Common myeloid progenitor, CD34-positive (primary cell): Measurements from ENCODE around the gene ZNF341.
A peak's percentile ranks its signal among the peaks of the same experiment; 100 is the strongest.

Experiments
- CTCF ChIA-PET: fragments of 350-600 bp; sonication (Branson Sonifier 250); formaldehyde crosslinking; loops from one replicate; lab custom pipeline; 2021; ENCODE audit warnings: antibody characterized with exemption; lab: Charles Lee
- POLR2A ChIA-PET: fragments of 350-600 bp; sonication (Branson Sonifier 250); formaldehyde crosslinking; loops from one replicate; lab custom pipeline; 2021; ENCODE audit warnings: antibody characterized with exemption; lab: Charles Lee
- DNase-seq, 3 donors: peaks; one replicate each; pipeline versions ENCODE4 v3.0.0 to v3.0.0-alpha.2; 2013
- H3K27ac ChIP-seq, 2 experiments: 1 replicate in 1 of 2; 2 replicates in 1 of 2; pipeline ENCODE4 v1.7.0; 2013; ENCODE audit warnings: inconsistent platforms in 2 of 2, low read length in 2 of 2, mild to moderate bottlenecking in 2 of 2, low read depth in 1 of 2, moderate library complexity in 1 of 2; ENCODE audit not compliant: severe bottlenecking in 2 of 2, insufficient read depth in 1 of 2, poor library complexity in 1 of 2
- H3K27me3 ChIP-seq, 5 experiments: replicated peaks in 2 of 5; 1 replicate in 3 of 5; 2 replicates in 2 of 5; pipeline versions ENCODE4 v1.6.1 to v1.7.0; 2013; ENCODE audit warnings: low read length in 4 of 5, mild to moderate bottlenecking in 2 of 5, moderate library complexity in 2 of 5, inconsistent platforms in 1 of 5; ENCODE audit not compliant: insufficient read depth in 5 of 5, control insufficient read depth in 4 of 5
- H3K36me3 ChIP-seq, 4 experiments: 1 replicate in 2 of 4; 2 replicates in 2 of 4; pipeline versions ENCODE4 v1.6.1 to v1.7.0; 2013; ENCODE audit warnings: low read length in 3 of 4, control low read depth in 1 of 4, mild to moderate bottlenecking in 1 of 4; ENCODE audit not compliant: control insufficient read depth in 4 of 4, insufficient read depth in 4 of 4
- H3K4me1 ChIP-seq, 4 experiments: 1 replicate in 3 of 4; 2 replicates in 1 of 4; pipeline versions ENCODE4 v1.6.1 to v1.7.1; 2013; ENCODE audit warnings: low read length in 3 of 4, mild to moderate bottlenecking in 3 of 4, control low read depth in 1 of 4, inconsistent platforms in 1 of 4, moderate library complexity in 1 of 4; ENCODE audit not compliant: control insufficient read depth in 4 of 4, insufficient read depth in 4 of 4; ENCODE audit errors: control extremely low read depth in 1 of 4
- H3K4me3 ChIP-seq, 7 experiments: 1 replicate in 4 of 7; 2 replicates in 3 of 7; pipeline versions ENCODE4 v1.5.1 to v1.7.0; 2013; ENCODE audit warnings: mild to moderate bottlenecking in 7 of 7, low read length in 6 of 7, moderate library complexity in 6 of 7, inconsistent platforms in 2 of 7, low read depth in 2 of 7, control low read depth in 1 of 7; ENCODE audit not compliant: insufficient read depth in 4 of 7, control insufficient read depth in 1 of 7; ENCODE audit errors: extremely low read depth in 1 of 7
- H3K9me3 ChIP-seq, 5 experiments: 1 replicate in 4 of 5; 2 replicates in 1 of 5; pipeline versions ENCODE4 v1.6.1 to v1.7.1; 2013; ENCODE audit warnings: low read length in 4 of 5, mild to moderate bottlenecking in 2 of 5, inconsistent platforms in 1 of 5, low read depth in 1 of 5, moderate library complexity in 1 of 5; ENCODE audit not compliant: control insufficient read depth in 4 of 5, insufficient read depth in 2 of 5; ENCODE audit errors: control extremely low read depth in 1 of 5
- WGBS: methylation state at CpG from one replicate; pipeline ENCODE4 v1.1.5; 2013; ENCODE audit not compliant: insufficient coverage; 5-methylcytosine and 5-hydroxymethylcytosine counted together

ZNF341 gene

DNA sequence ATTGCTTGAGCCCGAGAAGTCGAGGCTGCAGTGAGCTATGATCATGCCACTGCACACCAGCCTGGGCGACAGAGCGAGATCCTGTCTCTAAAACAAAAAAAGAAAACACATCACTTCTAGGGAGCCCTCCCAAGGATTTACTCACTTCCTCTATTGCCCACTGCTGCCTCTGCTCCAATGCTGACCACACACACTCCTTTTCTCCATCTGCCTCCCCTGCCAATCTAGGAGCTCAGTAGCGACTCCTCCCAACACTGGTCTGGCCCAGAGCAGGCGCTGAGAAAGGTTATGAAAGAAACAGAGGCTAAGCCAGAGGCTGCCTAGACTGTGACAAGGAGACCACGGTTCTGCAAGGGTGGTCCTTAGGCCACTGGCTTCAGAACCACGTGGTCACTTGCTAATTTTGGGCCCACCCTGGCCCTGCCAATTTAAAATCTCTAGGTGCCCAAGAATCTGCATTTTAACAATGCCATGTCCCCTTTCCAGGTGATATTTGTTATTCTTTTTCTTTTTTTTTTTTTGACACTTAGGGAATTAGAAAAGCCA, 44.4 kb upstream of the ZNF341 start:
- CTCF ChIA-PET: interaction anchor here (0.9 to 1.9 kb wide), 3 partner anchors 20 to 288 kb away, joined by 3 to 8 read pairs (median 3); partner anchors contain the start of gene ACTL10
- WGBS: 82% methylated on average over 8 of the region's 8 CpGs
- DNase-seq: peak in 2 of 3 donors; percentile 41 to 46

DNA sequence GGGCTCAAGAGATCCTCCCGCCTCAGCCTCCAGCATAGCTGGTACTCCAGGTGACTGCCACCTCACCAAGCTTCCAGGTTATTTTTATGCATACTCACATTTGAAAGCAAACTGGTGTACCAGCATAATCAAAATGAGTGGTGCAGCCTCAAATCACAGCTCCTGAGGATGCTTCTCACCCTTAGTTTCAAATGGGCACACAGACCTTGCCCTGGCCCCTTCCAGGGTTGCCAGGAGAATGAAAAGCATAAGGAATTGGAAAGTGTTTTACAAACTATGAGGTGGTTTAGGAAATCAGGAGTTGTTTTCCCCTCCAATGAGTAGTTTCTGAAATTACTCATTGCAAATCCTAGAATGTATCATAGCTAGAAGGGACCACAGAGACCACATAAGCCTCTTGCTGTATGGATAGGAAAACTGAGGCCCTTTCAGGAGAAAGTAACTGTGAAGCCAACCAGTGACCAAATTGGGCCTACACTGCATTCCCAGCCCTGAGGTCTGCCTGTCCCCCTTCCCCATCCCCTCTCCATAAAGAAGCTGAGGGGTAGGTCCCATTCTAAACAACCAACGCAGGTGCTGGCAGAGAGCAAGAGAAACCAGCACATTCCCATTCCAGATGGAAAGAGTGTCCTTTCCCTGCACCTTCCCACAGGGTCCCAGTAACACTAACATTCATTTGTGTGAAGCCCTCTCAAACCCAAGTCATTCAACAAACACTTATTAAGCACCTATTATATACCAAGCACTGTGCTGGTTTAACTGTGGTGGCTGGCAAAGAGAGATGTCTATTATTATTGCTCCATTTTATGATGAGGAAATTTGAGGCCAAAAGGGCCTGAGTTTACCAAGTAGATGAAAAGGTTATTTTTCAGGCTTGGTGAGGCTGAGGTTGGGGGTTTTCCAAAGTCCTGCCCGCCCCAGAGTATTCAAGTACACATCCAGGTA, 43.5 kb upstream of the ZNF341 start:
- Histone ChIP-seq H3K9me3 (no peaks in the 10 kb centered on the region), H3K27ac (no peak overlapping the region), H3K4me1 (peaks cover 0 to 55% (median 26%) of the 10 kb centered on the region in 4 experiments), H3K36me3 (peaks cover 0 to 5% (median 0%) of the 10 kb centered on the region in 4 experiments), H3K27me3 (no peaks in the 10 kb centered on the region), H3K4me3 (no peak overlapping the region)
- DNase-seq: no peak
- ChIA-PET POLR2A (interaction anchor here (0.6 kb wide), 1 partner anchor 1675 kb away, joined by 6 read pairs; no protein-coding TSS in a partner anchor), CTCF (interaction anchor here (1.0 to 1.9 kb wide), 2 partner anchors 21 to 289 kb away, joined by 3 to 8 read pairs; partner anchors contain the start of gene ACTL10)
- WGBS: 94% methylated on average over 3 of the region's 3 CpGs

More for the DNA sequence above, 44.4 kb upstream of the ZNF341 start:
- Histone ChIP-seq H3K27me3 (no peaks in the 10 kb centered on the region), H3K4me3 (no peak overlapping the region), H3K9me3 (no peaks in the 10 kb centered on the region), H3K27ac (no peak overlapping the region), H3K36me3 (peaks cover 0 to 5% (median 1%) of the 10 kb centered on the region in 4 experiments), H3K4me1 (peaks cover 0 to 55% (median 26%) of the 10 kb centered on the region in 4 experiments)
- POLR2A ChIA-PET: no interaction called here

DNA sequence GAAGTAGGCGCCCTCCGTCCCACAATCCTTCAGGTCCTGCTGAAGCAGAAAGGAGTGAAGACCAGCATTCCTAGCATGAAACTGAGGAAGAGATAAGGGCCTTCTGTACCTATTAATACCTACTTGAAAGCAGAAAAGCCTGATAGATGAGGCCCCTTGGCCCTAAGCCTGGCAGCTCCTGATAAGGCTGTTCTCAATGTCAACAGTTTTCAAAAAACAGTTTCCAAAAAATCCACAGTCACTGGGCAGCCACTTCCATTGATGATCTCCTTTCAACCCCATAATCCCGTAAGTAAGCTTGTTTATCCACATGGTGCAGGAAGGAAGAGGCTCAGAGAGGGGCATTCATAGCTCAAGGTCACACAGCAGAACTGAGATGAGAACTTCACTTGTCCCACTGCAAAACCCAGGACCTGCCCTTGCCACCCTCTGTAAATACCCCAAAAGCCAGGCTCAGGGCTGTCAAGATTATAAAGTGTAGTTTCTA, 42.8 kb upstream of the ZNF341 start:
- POLR2A ChIA-PET: no interaction called here
- no peak overlapping the region for H3K27ac ChIP-seq
- peaks cover 0 to 51% (median 26%) of the 10 kb centered on the region in 4 experiments for H3K4me1 ChIP-seq
- no peaks in the 10 kb centered on the region for H3K27me3 ChIP-seq
- DNase-seq: peak in 2 of 3 donors; percentile 43 to 67
- no peak overlapping the region for H3K4me3 ChIP-seq
- CTCF ChIA-PET: interaction anchor here (0.9 kb wide), 1 partner anchor 22 kb away, joined by 3 read pairs; the partner anchor contains the start of gene ACTL10
- no peaks in the 10 kb centered on the region for H3K9me3 ChIP-seq
- peaks cover 0 to 1% (median 0%) of the 10 kb centered on the region in 4 experiments for H3K36me3 ChIP-seq
- 57% methylated on average over 1 of the region's 3 CpGs for WGBS

DNA sequence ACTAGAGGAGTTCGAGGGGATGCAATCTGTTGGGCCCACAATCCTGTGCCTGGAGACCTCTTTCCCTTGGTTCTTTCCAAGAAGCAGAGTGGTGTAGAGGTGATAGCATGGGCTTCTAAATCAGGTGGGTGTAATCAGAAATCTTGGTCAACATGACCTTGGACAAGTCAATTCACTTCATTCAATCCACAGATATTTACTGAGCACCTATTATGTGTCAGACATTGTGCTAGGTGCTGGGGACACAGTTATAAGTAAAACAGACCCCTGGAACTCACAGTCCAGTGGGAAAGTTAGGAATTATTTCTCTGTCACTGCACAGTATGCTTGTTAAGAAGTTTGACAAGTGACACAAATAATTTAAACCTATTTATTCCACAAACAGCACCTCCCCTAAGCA, 42.3 kb upstream of the ZNF341 start:
- Histone ChIP-seq H3K27me3 (no peaks in the 10 kb centered on the region), H3K27ac (no peak overlapping the region), H3K9me3 (no peaks in the 10 kb centered on the region), H3K4me3 (no peak overlapping the region), H3K36me3 (no peaks in the 10 kb centered on the region), H3K4me1 (peaks cover 0 to 45% (median 24%) of the 10 kb centered on the region in 4 experiments)
- ChIA-PET POLR2A (interaction anchor here (1.3 kb wide), 1 partner anchor 10 kb away, joined by 12 read pairs; no protein-coding TSS in a partner anchor), CTCF (interaction anchor here (0.9 kb wide), 1 partner anchor 23 kb away, joined by 3 read pairs; the partner anchor contains the start of gene ACTL10)
- no CpG with 5 or more reads among the region's 1 CpG for WGBS
- no peak for DNase-seq

DNA sequence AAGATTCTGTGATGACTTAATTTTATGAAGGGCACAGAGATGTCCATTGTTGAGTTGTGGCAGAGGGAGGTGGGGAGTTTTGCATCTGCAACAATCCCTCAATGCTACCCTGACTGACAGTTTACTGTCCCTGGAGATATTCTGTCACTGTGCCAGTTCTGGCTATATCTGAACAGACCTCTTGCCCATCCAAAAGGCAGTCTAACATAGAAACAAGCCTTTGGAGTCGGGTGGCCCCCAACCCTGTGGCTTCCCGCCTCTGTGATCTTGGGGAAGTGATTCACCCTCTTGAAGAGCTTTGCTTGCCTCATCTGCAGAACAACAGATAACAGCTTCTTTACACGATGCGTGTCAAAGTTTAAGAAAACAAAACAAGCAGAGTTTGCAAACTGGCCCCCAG, 41.8 kb upstream of the ZNF341 start:
- POLR2A ChIA-PET: interaction anchor here (1.3 kb wide), 1 partner anchor 10 kb away, joined by 12 read pairs; no protein-coding TSS in a partner anchor
- 46% methylated on average over 2 of the region's 4 CpGs for WGBS
- H3K4me3 ChIP-seq: no peak overlapping the region
- peak; percentile 60 to 91 (median 82) for DNase-seq
- no peak overlapping the region for H3K27ac ChIP-seq
- no peaks in the 10 kb centered on the region for H3K9me3 ChIP-seq
- H3K36me3 ChIP-seq: no peaks in the 10 kb centered on the region
- CTCF ChIA-PET: interaction anchor here (0.6 to 0.9 kb wide), 2 partner anchors 23 to 43 kb away, joined by 3 read pairs; partner anchors contain the start of gene ACTL10
- peaks cover 0 to 41% (median 19%) of the 10 kb centered on the region in 4 experiments for H3K4me1 ChIP-seq
- no peaks in the 10 kb centered on the region for H3K27me3 ChIP-seq

DNA sequence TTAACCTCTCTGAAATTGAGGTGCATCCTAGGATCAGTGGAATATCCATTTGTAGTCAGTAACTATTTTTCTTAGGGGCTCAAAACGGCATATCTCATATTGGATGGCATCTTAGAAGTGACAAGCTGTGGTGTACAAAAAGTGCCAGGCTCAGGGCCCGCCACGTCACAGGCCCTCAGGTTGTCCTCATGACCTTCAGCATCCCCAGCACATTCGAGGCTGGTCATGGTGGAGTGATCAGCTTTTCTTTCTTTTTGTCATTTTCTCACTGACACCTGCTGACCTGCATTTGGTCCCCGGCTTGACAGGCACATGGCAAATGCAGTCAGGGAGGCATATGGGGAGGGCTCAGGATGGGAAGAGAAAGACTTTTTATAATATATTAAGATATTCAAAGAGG, 38.5 kb upstream of the ZNF341 start:
- CTCF ChIA-PET: interaction anchor here (0.9 kb wide), 1 partner anchor 14 kb away, joined by 3 read pairs; no protein-coding TSS in a partner anchor
- WGBS: 91% methylated on average over 4 of the region's 5 CpGs
- Histone ChIP-seq H3K4me3 (no peak overlapping the region), H3K27me3 (no peaks in the 10 kb centered on the region), H3K27ac (no peak overlapping the region), H3K4me1 (peaks cover 0 to 21% (median 7%) of the 10 kb centered on the region in 4 experiments), H3K36me3 (no peaks in the 10 kb centered on the region), H3K9me3 (no peaks in the 10 kb centered on the region)
- POLR2A ChIA-PET: interaction anchor here (0.5 kb wide), 1 partner anchor 335 kb away, joined by 4 read pairs; no protein-coding TSS in a partner anchor
- DNase-seq: no peak
